NB4 (cell line): ENCODE data around the gene APOB.

Experiments
- DNase-seq: peaks from one replicate; pipeline ENCODE4 v3.0.0; 2010; ENCODE audit warnings: low read depth
- H3K4me3 ChIP-seq: one replicate; pipeline ENCODE4 v1.5.1; 2011; ENCODE audit warnings: mild to moderate bottlenecking, low read depth, low read length, moderate library complexity
- CTCF ChIP-seq: IDR thresholded peaks from one replicate; pipeline ENCODE4 v1.5.1; 2012; ENCODE audit warnings: low read depth, low read length
- MYC ChIP-seq: IDR thresholded peaks from 2 replicates; pipeline ENCODE4 v1.6.1; 2011; ENCODE audit warnings: low read depth, low read length
- POLR2A ChIP-seq: IDR thresholded peaks from 2 replicates; pipeline ENCODE4 v1.6.1; 2011; ENCODE audit warnings: mild to moderate bottlenecking; ENCODE audit not compliant: insufficient read length; ENCODE audit errors: extremely low read depth
- TF ChIP-seq, protein P1 (sequence below): IDR thresholded peaks from 2 replicates; pipeline ENCODE4 v1.6.1; 2011; ENCODE audit warnings: low read depth, low read length

APOB gene

GRCh38 chr2:21072477-21073242, 28.8 kb upstream of the APOB start:
- H3K4me3 ChIP-seq: no peak overlapping the region

GRCh38 chr2:21070341-21071257, 26.7 kb upstream of the APOB start:
- no peak overlapping the region for H3K4me3 ChIP-seq
- TF ChIP-seq CTCF: no peak
- no peak for TF ChIP-seq MYC
- no peak for TF ChIP-seq POLR2A
- no peak for DNase-seq

More at GRCh38 chr2:21072477-21073242, 28.8 kb upstream of the APOB start:
- DNase-seq: no peak
- TF ChIP-seq, protein P1, sequence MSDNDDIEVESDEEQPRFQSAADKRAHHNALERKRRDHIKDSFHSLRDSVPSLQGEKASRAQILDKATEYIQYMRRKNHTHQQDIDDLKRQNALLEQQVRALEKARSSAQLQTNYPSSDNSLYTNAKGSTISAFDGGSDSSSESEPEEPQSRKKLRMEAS: no peak
- TF ChIP-seq MYC (no peak), POLR2A (no peak), CTCF (no peak)

DNA sequence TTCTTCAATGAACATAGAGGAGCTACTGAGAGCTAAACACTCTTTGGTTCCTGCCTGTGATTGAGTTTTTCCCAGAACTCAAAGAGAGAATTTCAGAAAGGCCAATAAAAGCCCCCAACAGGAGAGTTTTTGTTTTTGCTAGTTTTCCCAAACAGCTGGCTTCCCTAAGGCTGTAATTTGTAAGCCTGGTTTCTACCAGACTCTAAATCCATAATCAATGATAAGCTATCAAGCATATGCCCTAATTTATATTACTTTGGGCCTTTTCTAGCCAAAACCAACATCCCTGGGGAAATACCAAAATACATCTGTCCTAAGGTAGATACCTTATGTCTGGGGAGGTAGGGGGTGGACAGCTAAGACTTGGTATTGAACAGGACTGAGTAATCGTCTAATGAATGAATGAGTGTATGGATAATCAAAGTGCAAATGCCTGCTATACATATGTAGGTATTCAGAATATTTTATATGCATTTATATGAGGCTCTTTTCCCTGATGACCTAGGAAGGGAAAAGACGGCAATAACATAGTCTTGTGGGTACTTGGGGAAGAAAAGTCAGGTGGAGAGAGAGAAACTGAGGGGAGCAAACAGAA, 26.0 kb upstream of the APOB start:
- no peak for DNase-seq
- TF ChIP-seq CTCF (no peak), POLR2A (no peak), MYC (no peak)
- TF ChIP-seq, protein P1: no peak
- H3K4me3 ChIP-seq: no peak overlapping the region

- no peak overlapping the region for H3K4me3 ChIP-seq
- no peak for TF ChIP-seq POLR2A
- TF ChIP-seq CTCF: no peak
- TF ChIP-seq, protein P1: no peak
- no peak for TF ChIP-seq MYC
- DNase-seq: no peak
These were observed 24.1 kb upstream of the APOB start for GRCh38 chr2:21067859-21068537.

- H3K4me3 ChIP-seq: no peak overlapping the region
- DNase-seq: peak; percentile 22
- TF ChIP-seq CTCF (no peak), MYC (no peak), POLR2A (no peak)
- TF ChIP-seq, protein P1: no peak
These were observed 23.3 kb upstream of the APOB start for GRCh38 chr2:21067125-21067524.
